Caco-2 (cell line): Measurements from ENCODE around the gene CEP350. TPM values are rescaled to one million over a fixed set of nuclear protein-coding genes. Genes with fewer than 3 reads are reported as not detected.

Experiments used
- BruUV-seq: library from RNA; stranded (reverse); fragments of 400-500 nt; replicated peaks from 2 replicates; lab custom pipeline; 2021; lab: Mats Ljungman, UMichigan
- CTCF ChIA-PET: fragments of 300-600 bp; sonication (Branson Sonifier 250); formaldehyde crosslinking; loops from one replicate; lab custom pipeline; 2022; ENCODE audit warnings: antibody characterized with exemption; lab: Charles Lee
- POLR2A ChIA-PET: fragments of 300-600 bp; sonication (Branson Sonifier 250); formaldehyde crosslinking; loops from one replicate; lab custom pipeline; 2022; ENCODE audit warnings: antibody characterized with exemption; lab: Charles Lee
- DNase-seq, 2 experiments: peaks; one replicate each; pipeline versions ENCODE4 v3.0.0 to v3.0.0-alpha.2; 2020 to 2022
- H3K27me3 ChIP-seq: replicated peaks from 2 replicates; pipeline ENCODE4 v1.6.0; 2011; ENCODE audit warnings: low read length; ENCODE audit not compliant: control insufficient read depth, insufficient read depth
- H3K36me3 ChIP-seq: 2 replicates; pipeline ENCODE4 v1.5.1; 2011; ENCODE audit warnings: low read length; ENCODE audit not compliant: control insufficient read depth, insufficient read depth
- H3K4me1 ChIP-seq: fragments of 250-450 bp; sonication (Bioruptor Pico); 2 replicates; pipeline ENCODE4 v1.5.1; 2020; ENCODE audit warnings: mild to moderate bottlenecking
- H3K4me3 ChIP-seq: 2 replicates; pipeline ENCODE4 v1.5.1; 2011; ENCODE audit warnings: low read depth, mild to moderate bottlenecking, control low read depth, low read length
- H3K9me3 ChIP-seq: fragments of 250-450 bp; sonication (Bioruptor Pico); 2 replicates; pipeline ENCODE4 v1.5.1; 2020; ENCODE audit warnings: mild to moderate bottlenecking, moderate library complexity
- H3K27ac Mint-ChIP-seq: one replicate; pipeline ENCODE4 v1.8.0; 2022; ENCODE audit warnings: mixed read lengths; ENCODE audit not compliant: unreplicated experiment
- H3K27me3 Mint-ChIP-seq: one replicate; pipeline ENCODE4 v1.8.0; 2022; ENCODE audit warnings: mixed read lengths; ENCODE audit not compliant: insufficient read depth, unreplicated experiment
- H3K36me3 Mint-ChIP-seq: one replicate; pipeline ENCODE4 v1.8.0; 2022; ENCODE audit warnings: mild to moderate bottlenecking, mixed read lengths; ENCODE audit not compliant: insufficient read depth, unreplicated experiment
- H3K4me1 Mint-ChIP-seq: one replicate; pipeline ENCODE4 v1.8.0; 2022; ENCODE audit warnings: low read depth, mixed read lengths; ENCODE audit not compliant: unreplicated experiment
- H3K4me3 Mint-ChIP-seq: one replicate; pipeline ENCODE4 v1.8.0; 2022; ENCODE audit warnings: mild to moderate bottlenecking, moderate library complexity, mixed read lengths; ENCODE audit not compliant: unreplicated experiment
- H3K9me3 Mint-ChIP-seq: one replicate; pipeline ENCODE4 v1.8.0; 2022; ENCODE audit warnings: mixed read lengths; ENCODE audit not compliant: unreplicated experiment
- intact Hi-C: fragments of 100-400 bp; cut with micrococcal nuclease; formaldehyde crosslinking; loops from one replicate; pipeline ENCODE4 v1.10.0; 2022; ENCODE audit not compliant: unreplicated experiment
- total RNA-seq: library from RNA; stranded (reverse); gene quantifications from 2 replicates; pipeline ENCODE4 v1.2.3, GENCODE V29; 2022
- TF ChIP-seq, protein P1 (sequence below), 2 experiments: fragments of 200-600 bp in 1 of 2; IDR thresholded peaks; 1 replicate in 1 of 2; 2 replicates in 1 of 2; pipeline versions ENCODE4 v1.5.1 to v1.8.0; 2011 to 2022; ENCODE audit warnings: antibody characterized with exemption in 1 of 2, control low read depth in 1 of 2, inconsistent platforms in 1 of 2, low read depth in 1 of 2, low read length in 1 of 2, mild to moderate bottlenecking in 1 of 2, moderate library complexity in 1 of 2; ENCODE audit not compliant: insufficient read depth in 1 of 2, severe bottlenecking in 1 of 2, unreplicated experiment in 1 of 2

Gene CEP350
- total RNA-seq, 1 experiment from 2014 or later: 43.5 TPM

- Mint-ChIP-seq H3K27me3 (no peaks in the 10 kb centered on the region), H3K27ac (no peak overlapping the region), H3K36me3 (peaks cover 36% of the 10 kb centered on the region), H3K4me3 (no peak overlapping the region), H3K4me1 (no peaks in the 10 kb centered on the region), H3K9me3 (no peaks in the 10 kb centered on the region)
- TF ChIP-seq, protein P1, sequence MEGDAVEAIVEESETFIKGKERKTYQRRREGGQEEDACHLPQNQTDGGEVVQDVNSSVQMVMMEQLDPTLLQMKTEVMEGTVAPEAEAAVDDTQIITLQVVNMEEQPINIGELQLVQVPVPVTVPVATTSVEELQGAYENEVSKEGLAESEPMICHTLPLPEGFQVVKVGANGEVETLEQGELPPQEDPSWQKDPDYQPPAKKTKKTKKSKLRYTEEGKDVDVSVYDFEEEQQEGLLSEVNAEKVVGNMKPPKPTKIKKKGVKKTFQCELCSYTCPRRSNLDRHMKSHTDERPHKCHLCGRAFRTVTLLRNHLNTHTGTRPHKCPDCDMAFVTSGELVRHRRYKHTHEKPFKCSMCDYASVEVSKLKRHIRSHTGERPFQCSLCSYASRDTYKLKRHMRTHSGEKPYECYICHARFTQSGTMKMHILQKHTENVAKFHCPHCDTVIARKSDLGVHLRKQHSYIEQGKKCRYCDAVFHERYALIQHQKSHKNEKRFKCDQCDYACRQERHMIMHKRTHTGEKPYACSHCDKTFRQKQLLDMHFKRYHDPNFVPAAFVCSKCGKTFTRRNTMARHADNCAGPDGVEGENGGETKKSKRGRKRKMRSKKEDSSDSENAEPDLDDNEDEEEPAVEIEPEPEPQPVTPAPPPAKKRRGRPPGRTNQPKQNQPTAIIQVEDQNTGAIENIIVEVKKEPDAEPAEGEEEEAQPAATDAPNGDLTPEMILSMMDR (IDR thresholded peaks at IDR 0.05; ENCODE audit: insufficient read depth in 1 of 2, low read depth in 1 of 2, low read length in 1 of 2, severe bottlenecking in 1 of 2, unreplicated experiment in 1 of 2): no peak
- Histone ChIP-seq H3K36me3 (no peaks in the 10 kb centered on the region), H3K27me3 (no peaks in the 10 kb centered on the region), H3K4me1 (no peaks in the 10 kb centered on the region), H3K9me3 (no peaks in the 10 kb centered on the region), H3K4me3 (no peak overlapping the region)
- CTCF ChIA-PET: no interaction called here
- POLR2A ChIA-PET: no interaction called here
- BruUV-seq: no TSS peak
- intact Hi-C loops: no loop called here
- DNase-seq: no peak
Observed at GRCh38 chr1:179996099-179996498, 41.5 kb downstream of the CEP350 start.

DNA sequence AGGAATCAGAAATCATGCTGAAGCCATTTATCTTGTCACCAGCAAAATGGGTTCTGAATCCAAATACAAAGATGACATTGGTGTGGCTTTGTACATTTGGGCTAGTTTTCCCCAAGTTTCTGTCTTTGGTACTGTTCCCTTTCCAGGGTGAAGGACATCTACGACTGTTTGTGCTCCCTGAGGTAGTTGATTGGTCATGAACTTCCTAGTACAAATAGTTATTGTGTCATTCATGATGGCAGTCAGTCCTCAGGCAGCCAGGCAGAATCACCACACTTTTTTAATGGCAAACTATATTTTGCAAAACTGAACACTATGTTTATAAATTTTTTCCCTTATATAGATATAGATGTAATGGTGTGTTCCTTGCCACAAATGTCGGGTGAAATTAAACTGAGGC is 46.0 kb downstream of the CEP350 start:
- Histone ChIP-seq H3K4me3 (no peak overlapping the region), H3K4me1 (no peaks in the 10 kb centered on the region), H3K9me3 (no peaks in the 10 kb centered on the region), H3K27me3 (no peaks in the 10 kb centered on the region), H3K36me3 (no peaks in the 10 kb centered on the region)
- H3K27ac Mint-ChIP-seq: no peak overlapping the region
- H3K4me1 Mint-ChIP-seq: no peaks in the 10 kb centered on the region
- H3K4me3 Mint-ChIP-seq: no peak overlapping the region
- no peaks in the 10 kb centered on the region for H3K9me3 Mint-ChIP-seq
- peaks cover 15% of the 10 kb centered on the region for H3K36me3 Mint-ChIP-seq
- DNase-seq: no peak
- no TSS peak for BruUV-seq
- CTCF ChIA-PET: no interaction called here
- TF ChIP-seq, protein P1 (IDR thresholded peaks at IDR 0.05; ENCODE audit: insufficient read depth in 1 of 2, low read depth in 1 of 2, low read length in 1 of 2, severe bottlenecking in 1 of 2, unreplicated experiment in 1 of 2): no peak
- POLR2A ChIA-PET: no interaction called here
- intact Hi-C loops: no loop called here
- no peaks in the 10 kb centered on the region for H3K27me3 Mint-ChIP-seq

- DNase-seq: no peak
- Histone ChIP-seq H3K27me3 (no peaks in the 10 kb centered on the region), H3K9me3 (no peaks in the 10 kb centered on the region), H3K4me1 (no peaks in the 10 kb centered on the region), H3K36me3 (no peaks in the 10 kb centered on the region), H3K4me3 (no peak overlapping the region)
- Mint-ChIP-seq H3K4me1 (no peaks in the 10 kb centered on the region), H3K4me3 (no peak overlapping the region), H3K9me3 (no peaks in the 10 kb centered on the region), H3K27ac (no peak overlapping the region), H3K36me3 (peaks cover 20% of the 10 kb centered on the region), H3K27me3 (no peaks in the 10 kb centered on the region)
- TF ChIP-seq, protein P1 (IDR thresholded peaks at IDR 0.05; ENCODE audit: insufficient read depth in 1 of 2, low read depth in 1 of 2, low read length in 1 of 2, severe bottlenecking in 1 of 2, unreplicated experiment in 1 of 2): no peak
- ChIA-PET POLR2A (no interaction called here), CTCF (no interaction called here)
- BruUV-seq: no TSS peak
- intact Hi-C loops: no loop called here
Observed at GRCh38 chr1:180002437-180002836, 47.8 kb downstream of the CEP350 start.
